ENCODE measurements around the gene LITAF.
"Not testable (repeated sequence)": the region's sequence is repeated elsewhere in the genome, so short reads cannot be mapped to it uniquely, and the experiment has no call there.

The LITAF gene

GRCh38 chr16:11605891-11606290 is 19.2 kb upstream of the LITAF start:
- H3K36me3 Mint-ChIP-seq (ENCODE audit: low read depth) = no peaks in the 10 kb centered on the region
- H3K27me3 Mint-ChIP-seq (ENCODE audit: low read depth) = peaks cover 16% of the 10 kb centered on the region
- H3K4me3 Mint-ChIP-seq = no peak overlapping the region
- no peak for TF ChIP-seq CTCF (IDR thresholded peaks at IDR 0.05; ENCODE audit: unreplicated experiment in 3 of 3)
- H3K4me1 Mint-ChIP-seq = peaks cover 48% of the 10 kb centered on the region
- H3K27ac Mint-ChIP-seq = peak overlapping the region; percentile 93 to 99 (median 95)
- H3K9me3 Mint-ChIP-seq = no peaks in the 10 kb centered on the region

- Mint-ChIP-seq H3K36me3 (ENCODE audit: low read depth) (no peaks in the 10 kb centered on the region), H3K27me3 (ENCODE audit: low read depth) (peaks cover 12% of the 10 kb centered on the region), H3K4me3 (no peak overlapping the region), H3K9me3 (no peaks in the 10 kb centered on the region), H3K4me1 (peaks cover 50% of the 10 kb centered on the region), H3K27ac (peak overlapping the region; percentile 93 to 99 (median 95))
- TF ChIP-seq CTCF (IDR thresholded peaks at IDR 0.05; ENCODE audit: unreplicated experiment in 3 of 3) = no peak
These were observed 18.8 kb upstream of the LITAF start for GRCh38 chr16:11605564-11605886.

- TF ChIP-seq CTCF (IDR thresholded peaks at IDR 0.05; ENCODE audit: unreplicated experiment in 3 of 3) = no peak
- Mint-ChIP-seq H3K4me1 (peaks cover 49% of the 10 kb centered on the region), H3K4me3 (peak overlapping the region in 1 of 3 experiments; percentile 49), H3K27ac (peak overlapping the region; percentile 93 to 99 (median 95)), H3K9me3 (no peaks in the 10 kb centered on the region), H3K36me3 (ENCODE audit: low read depth) (no peaks in the 10 kb centered on the region), H3K27me3 (ENCODE audit: low read depth) (peaks cover 7% of the 10 kb centered on the region)
These were observed 18.3 kb upstream of the LITAF start for GRCh38 chr16:11604783-11605563.

GRCh38 chr16:11604296-11604695 is 17.6 kb upstream of the LITAF start:
- H3K36me3 Mint-ChIP-seq (ENCODE audit: low read depth); H3K4me3 Mint-ChIP-seq; H3K9me3 Mint-ChIP-seq; H3K27me3 Mint-ChIP-seq (ENCODE audit: low read depth): not testable (repeated sequence)
- Mint-ChIP-seq H3K4me1 (peaks cover 48% of the 10 kb centered on the region), H3K27ac (peak overlapping the region; percentile 93 to 99 (median 95))

GRCh38 chr16:11603331-11603750 is 16.6 kb upstream of the LITAF start:
- Mint-ChIP-seq H3K4me1 (peaks cover 48% of the 10 kb centered on the region), H3K9me3 (no peaks in the 10 kb centered on the region), H3K4me3 (peak overlapping the region in 2 of 3 experiments; percentile 21 to 38), H3K27ac (peak overlapping the region; percentile 93 to 99 (median 95)), H3K27me3 (ENCODE audit: low read depth) (peaks cover 3% of the 10 kb centered on the region), H3K36me3 (ENCODE audit: low read depth) (no peaks in the 10 kb centered on the region)
- TF ChIP-seq CTCF (IDR thresholded peaks at IDR 0.05; ENCODE audit: unreplicated experiment in 3 of 3) = no peak

GRCh38 chr16:11602321-11602720 is 15.6 kb upstream of the LITAF start:
- no peak overlapping the region for H3K4me3 Mint-ChIP-seq
- no peak for TF ChIP-seq CTCF (IDR thresholded peaks at IDR 0.05; ENCODE audit: unreplicated experiment in 3 of 3)
- H3K27me3 Mint-ChIP-seq (ENCODE audit: low read depth) = peaks cover 3% of the 10 kb centered on the region
- no peaks in the 10 kb centered on the region for H3K9me3 Mint-ChIP-seq
- H3K36me3 Mint-ChIP-seq (ENCODE audit: low read depth) = no peaks in the 10 kb centered on the region
- peak overlapping the region; percentile 93 to 99 (median 95) for H3K27ac Mint-ChIP-seq
- peaks cover 51% of the 10 kb centered on the region for H3K4me1 Mint-ChIP-seq

Measured in nephron (organoid).